Fibroblast of the aortic adventitia (primary cell): ENCODE data around the gene CHST2. TPM values are rescaled to one million over a fixed set of nuclear protein-coding genes. Genes with fewer than 3 reads are reported as not detected.

Source experiments
- DNase-seq: peaks from one replicate; pipeline ENCODE4 v3.0.0-alpha.2; 2010; ENCODE audit warnings: low read depth
- H3K4me3 ChIP-seq: 2 replicates; pipeline ENCODE4 v1.5.1; 2011; ENCODE audit warnings: low read depth, mild to moderate bottlenecking, control low read depth, low read length, moderate library complexity
- total RNA-seq: library from RNA; depleted of rRNA; stranded (reverse); fragments of >200 nt; gene quantifications from 2 replicates; pipeline ENCODE4 v1.2.3, GENCODE V29; 2012; ENCODE audit warnings: low replicate concordance
- TF ChIP-seq, protein P1 (sequence below): IDR thresholded peaks from 2 replicates; pipeline ENCODE4 v1.5.1; 2011; ENCODE audit warnings: mild to moderate bottlenecking, low read length, control low read depth, inconsistent platforms; ENCODE audit not compliant: insufficient read depth

The CHST2 gene
- total RNA-seq, 1 donor, result 5.0 TPM

DNA sequence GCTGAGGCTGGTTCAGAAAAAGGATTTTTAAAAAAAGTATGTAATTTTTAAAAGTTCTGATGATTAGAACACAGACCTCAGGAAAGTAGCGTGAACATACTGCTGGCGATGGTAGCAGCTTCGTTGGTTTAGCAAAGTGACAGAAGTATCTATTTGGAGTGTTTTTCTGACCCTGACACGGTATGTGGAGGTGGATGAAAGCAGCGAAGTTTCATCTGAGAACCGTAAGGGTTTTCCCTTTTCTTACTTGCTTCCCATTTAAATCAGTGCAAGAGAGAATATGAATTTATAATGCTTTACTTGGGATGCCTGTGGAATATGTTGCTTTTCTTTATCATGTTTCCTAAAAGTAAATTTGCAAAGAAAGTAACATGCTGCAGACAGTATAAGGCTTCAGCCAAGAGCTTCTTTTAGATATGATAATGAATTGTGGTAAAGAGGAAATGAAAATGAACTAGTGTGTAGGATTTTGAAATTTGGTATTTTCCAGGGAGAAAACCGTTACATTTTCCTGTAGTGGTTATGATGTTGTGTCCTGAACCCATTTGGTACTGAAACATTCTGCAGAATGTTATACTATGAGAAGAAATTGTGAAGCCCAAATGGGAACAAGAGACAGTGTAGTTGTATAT is 3.9 kb downstream of the CHST2 start:
- no peak for DNase-seq
- TF ChIP-seq, protein P1, sequence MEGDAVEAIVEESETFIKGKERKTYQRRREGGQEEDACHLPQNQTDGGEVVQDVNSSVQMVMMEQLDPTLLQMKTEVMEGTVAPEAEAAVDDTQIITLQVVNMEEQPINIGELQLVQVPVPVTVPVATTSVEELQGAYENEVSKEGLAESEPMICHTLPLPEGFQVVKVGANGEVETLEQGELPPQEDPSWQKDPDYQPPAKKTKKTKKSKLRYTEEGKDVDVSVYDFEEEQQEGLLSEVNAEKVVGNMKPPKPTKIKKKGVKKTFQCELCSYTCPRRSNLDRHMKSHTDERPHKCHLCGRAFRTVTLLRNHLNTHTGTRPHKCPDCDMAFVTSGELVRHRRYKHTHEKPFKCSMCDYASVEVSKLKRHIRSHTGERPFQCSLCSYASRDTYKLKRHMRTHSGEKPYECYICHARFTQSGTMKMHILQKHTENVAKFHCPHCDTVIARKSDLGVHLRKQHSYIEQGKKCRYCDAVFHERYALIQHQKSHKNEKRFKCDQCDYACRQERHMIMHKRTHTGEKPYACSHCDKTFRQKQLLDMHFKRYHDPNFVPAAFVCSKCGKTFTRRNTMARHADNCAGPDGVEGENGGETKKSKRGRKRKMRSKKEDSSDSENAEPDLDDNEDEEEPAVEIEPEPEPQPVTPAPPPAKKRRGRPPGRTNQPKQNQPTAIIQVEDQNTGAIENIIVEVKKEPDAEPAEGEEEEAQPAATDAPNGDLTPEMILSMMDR, result no peak
- no peak overlapping the region for H3K4me3 ChIP-seq

DNA sequence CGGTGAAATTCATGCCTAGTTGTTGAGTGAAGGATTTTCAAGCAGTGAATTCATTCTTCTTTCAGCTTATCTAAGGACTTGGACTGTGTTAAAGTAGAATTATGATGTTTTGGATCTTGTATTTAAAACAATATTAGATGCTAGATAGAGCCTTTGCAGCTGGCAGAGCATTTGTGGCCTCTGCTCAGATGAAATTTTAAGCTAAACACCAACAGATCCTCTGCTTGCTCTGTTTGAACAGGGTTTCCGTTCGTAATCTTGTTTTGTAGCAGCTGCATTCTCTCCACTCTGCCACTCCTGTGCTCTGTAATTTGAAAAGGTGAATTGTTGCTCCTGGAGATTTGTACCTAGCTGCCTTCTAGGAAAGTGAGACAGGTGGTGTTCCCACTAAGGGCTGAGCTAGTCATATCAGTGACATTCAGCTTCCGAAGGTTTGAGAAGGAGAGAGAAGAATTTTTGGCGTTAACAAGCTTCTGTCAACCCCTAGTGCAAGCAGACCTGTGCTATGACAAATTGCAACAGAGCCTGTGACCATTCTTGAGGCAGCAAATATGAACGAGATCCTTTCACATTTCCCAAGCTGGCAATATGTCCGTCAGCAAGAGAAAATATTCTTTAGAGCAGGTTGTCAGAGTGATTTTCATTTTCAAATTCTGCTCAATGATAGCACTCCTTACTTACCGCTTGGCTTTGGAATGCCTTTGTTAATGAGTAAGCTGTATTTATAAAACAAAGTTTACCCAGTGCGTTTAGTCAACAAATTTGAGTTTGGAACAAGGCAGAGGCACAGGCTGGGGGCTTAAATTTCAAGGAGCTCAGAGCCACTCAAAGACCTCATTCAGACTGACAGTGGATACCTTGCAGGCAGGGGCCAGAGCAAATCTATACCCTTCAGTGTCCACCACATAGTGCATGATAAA is 5.3 kb downstream of the CHST2 start:
- no peak for DNase-seq
- H3K4me3 ChIP-seq, result no peak overlapping the region
- TF ChIP-seq, protein P1, result no peak

DNA sequence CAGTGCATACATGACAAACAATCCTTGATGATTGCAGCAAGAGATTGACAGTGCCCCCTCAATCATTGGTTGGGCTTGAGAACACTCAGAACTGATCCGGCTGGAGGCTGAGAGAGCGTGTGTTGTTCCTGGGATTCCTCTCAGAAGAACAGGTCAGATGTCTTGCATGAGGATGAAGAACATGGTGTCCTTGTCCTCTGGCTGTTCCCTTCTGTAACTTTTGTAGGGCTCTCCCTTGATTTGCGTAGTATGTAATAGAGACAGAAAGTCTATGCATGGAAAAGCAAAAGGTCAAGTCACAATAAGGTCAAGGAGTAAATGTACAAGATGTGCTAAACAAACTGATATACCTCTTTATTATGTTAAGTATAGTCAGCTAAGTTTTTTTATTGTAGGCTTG is 8.2 kb downstream of the CHST2 start:
- H3K4me3 ChIP-seq, result no peak overlapping the region
- TF ChIP-seq, protein P1, result no peak
- DNase-seq, result no peak

DNA sequence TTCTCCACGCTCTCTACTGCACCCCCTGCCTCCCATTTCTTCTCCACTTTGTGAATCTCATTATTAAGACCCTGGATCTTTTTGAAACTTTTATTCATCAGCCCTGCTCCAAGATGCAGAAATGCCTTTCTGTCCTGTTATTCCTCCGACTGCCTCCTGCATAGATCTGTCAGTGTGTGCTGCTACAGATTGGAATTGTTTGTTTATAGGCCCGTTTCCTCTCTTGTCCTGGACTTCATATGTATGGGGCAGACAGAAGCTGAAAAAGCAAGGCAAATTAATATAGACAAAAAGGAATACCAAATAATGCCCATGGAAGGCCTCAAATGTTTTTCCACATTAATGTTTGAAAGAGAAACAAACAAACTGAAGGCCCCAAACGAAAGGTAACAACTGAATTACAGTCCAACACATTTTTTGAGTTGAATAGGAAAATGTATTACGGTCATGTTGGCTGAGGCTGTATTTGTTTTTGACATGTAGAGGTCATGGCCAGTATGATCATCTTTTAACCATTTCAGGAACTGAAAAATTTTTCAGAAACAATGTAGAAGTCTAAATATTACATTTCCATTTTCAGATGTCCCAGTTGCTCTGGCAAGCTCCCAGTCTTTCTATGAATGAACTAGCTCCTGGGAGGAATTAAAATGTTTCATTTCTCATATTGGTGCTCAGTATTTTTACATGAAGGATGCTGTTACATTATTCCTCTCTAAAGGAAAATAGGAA is 8.8 kb downstream of the CHST2 start:
- no peak for DNase-seq
- TF ChIP-seq, protein P1, result no peak
- H3K4me3 ChIP-seq, result no peak overlapping the region

DNA sequence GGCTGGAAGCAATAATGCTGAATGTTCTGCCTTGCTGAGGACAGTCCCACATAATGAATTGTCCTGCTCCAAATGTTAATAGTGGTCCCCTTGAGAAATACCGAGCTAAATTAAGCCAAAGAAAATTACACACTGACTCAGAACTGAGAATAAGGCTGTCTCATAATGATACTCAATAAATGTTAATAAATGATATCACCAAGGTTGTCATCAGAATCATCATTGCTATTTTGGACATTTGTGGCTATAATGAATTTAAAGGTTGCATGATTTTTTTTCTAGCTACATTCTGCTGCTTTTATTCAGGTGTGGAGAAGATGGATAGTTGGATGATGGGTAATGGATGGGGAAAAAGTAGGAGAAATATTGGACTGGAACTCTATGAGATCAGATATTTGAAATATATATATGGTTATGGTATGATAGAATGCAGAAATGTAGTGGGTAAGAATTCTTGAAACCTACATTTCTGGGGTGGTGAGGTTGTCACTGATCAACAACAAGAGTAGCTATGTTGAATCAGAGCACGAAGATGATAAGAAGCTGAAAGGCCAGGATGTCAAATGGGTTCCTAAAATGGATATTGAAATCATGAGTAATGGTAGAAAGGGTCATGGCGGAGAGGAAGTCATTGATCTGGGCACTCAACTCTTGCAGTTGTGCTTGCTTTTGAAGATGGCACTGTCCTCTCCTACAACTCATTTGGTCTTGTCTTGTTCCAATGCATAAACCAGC is 12.8 kb downstream of the CHST2 start:
- TF ChIP-seq, protein P1, result no peak
- no peak for DNase-seq
- no peak overlapping the region for H3K4me3 ChIP-seq

DNA sequence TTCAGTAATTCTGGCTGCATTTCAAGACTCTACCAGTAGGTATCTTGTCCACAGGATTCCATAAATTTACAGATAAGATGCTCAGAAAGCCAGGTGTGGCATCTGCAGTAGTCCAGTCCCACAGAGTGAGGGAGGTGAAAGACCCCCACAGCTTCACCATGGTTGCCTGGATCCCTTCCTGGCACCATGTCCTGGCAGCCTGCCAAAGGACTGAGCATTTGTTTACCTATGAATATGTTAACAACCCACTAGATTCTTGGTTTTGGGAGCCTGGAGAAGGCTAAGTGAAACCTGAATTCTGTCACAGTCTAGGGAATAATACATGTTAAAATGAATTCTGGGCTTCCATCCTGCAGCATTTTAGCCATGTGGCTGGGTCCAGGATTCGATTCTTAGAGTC is 14.9 kb downstream of the CHST2 start:
- TF ChIP-seq, protein P1, result no peak
- peak; percentile 8 for DNase-seq
- H3K4me3 ChIP-seq, result no peak overlapping the region
